Stimulated activated CD4-positive, alpha-beta T cell treated with anti-CD3 and anti-CD28 coated beads, Interleukin-12 subunit alpha, Interleukin-12 subunit beta, amount 100 ng/mL, for 4 hours (primary cell): ENCODE measurements around the gene USP9Y.

Experiments used
- DNase-seq: peaks from one replicate; pipeline ENCODE4 v3.0.0-alpha.2; 2020

Gene USP9Y

DNA sequence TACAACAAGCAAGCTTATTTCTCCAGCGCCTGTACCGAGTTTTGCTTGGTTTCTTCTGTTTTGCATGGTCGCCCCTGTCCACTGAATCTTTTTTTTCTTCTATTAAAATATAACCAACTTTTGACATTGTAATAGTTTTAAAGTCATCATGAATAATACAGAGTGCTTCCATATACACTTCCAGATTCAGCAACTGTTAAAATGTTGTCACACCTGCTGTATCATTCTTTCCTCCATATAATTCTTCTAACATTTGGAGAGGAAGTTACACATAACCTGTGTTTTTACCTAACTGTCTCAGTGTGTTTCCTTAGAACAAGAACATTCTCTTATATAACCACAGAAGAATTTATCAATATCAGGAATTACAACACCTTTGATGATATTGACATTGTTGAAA, 83.5 kb downstream of the USP9Y start:
- no peak for DNase-seq

DNA sequence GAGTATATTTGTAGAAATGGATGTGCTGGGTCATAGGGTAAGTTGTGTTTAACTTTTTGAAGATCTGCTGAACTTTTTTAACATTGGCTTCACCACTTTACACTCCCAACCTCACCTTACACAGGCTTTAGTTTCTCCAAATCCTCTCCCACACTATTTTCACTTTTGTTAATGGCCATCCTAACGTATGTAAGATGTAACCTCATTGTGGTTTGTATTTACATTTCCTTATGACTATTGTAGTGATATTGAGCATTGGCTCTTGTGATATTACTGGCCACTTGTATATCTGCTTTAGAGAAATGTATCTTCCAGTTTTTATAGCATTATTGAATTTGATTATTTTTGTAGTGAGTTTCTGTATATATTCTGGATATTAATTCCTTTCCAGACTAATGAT, 93.0 kb downstream of the USP9Y start:
- no peak for DNase-seq

DNA sequence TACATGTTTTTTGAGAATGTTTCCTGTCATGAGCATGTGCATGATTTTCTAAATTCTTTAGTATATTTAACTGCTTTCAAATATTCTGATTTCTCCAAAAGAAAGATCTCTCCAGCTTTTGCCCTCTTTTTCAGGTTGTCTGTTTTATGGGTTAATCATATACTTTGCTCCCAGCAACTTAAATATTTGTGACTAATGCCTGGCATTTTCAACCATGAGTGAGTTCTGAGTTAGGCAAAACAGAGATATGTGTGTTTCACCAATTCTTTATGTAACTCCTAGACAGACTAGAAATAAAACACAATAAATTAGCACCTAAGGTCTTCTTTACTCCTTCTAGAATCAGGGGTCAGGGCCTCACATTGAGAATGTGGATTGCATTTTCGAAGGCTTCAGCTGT, 107.0 kb downstream of the USP9Y start:
- DNase-seq: no peak

DNA sequence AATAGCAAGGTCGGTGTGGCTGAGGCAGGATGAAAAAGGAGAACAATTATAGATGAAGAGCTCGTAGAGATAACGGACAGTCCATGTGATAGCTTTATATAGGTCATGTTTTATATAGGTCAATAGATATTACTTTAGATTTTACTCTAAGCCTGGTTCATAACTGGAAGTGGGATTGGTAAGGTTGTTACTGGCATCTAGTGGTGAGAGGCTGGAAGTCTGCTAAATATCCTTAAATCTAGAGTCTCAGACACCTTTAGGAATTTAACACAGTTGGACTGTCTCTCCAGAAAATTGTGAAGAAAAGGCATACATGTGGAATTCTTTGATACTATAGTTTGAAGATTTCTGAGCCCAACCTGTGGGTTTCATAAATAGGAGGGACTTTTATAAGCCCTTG, 108.0 kb downstream of the USP9Y start:
- no peak for DNase-seq

DNA sequence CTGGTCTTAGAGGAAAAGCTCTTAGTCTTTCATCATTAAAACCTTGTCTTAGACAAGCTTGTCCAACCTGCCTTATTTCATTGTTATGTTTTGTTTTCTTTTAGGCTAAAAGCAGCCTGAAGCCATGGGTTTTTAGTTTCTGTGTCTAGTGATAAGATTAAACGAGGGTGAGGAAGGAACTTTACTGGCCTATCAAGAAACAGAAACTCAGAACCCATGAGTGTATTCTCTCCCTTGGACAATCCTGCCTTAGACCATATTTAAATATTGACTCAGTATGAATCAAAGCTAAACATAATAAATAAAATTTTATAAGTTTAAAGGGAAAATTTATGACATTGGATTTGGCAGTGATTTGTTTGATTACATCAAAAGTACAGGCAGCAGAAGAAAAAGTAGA, 122.4 kb downstream of the USP9Y start:
- no peak for DNase-seq

DNA sequence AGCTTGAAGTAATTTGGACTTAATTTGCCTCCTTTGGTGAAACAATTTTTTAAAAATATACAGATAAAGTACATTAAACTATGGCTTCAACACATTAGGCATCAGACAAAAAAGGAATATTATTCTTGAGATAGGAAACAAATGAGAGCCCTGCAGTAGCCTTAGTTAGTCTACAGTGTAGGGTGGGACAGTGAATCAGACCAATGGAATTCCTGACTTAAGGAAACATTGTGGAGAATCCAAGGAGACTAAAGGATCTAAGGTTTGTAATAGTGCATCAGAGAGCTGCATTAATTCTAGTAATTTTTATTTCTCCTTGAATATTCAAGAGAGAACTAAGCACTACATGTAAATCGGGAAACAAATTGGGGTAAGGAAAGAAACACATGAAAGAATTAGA, 125.8 kb downstream of the USP9Y start:
- DNase-seq: no peak

DNA sequence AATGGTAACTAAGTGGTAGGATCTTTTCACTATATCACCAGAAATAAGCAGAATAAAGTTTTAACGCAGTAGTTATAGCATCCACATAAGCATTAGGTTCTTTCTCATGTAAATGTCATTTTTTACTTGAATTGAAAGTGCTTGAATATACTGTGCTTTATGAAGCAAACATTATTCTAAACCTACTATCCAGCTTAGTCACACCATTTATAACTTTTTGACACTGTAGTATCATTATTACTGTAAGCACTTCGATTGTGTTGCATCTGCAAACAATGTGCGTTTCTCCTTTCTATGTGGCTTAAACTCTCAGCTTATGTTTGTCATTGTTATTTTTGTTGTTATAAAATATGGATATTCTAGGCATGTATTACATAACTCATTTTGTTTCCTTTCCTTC, 132.3 kb downstream of the USP9Y start:
- no peak for DNase-seq

DNA sequence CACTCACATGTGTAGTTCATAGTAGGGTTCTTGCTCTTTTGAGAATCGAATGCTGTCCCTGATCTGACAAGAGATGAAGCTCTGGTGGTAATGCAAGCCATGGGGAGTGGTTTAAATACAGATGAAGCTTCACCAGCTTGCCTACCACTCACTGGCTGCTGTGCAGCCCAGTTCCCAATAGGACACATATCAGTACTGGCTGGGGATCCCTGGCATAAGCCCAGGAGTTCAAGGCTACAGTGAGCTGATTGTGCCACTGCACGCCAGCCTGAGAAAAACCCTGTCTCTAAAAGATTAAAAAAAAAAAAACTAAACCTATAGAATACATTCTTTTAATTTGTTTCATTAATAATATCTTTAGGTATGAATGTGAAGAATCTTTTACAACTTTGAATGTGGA, 136.5 kb downstream of the USP9Y start:
- DNase-seq: no peak

DNA sequence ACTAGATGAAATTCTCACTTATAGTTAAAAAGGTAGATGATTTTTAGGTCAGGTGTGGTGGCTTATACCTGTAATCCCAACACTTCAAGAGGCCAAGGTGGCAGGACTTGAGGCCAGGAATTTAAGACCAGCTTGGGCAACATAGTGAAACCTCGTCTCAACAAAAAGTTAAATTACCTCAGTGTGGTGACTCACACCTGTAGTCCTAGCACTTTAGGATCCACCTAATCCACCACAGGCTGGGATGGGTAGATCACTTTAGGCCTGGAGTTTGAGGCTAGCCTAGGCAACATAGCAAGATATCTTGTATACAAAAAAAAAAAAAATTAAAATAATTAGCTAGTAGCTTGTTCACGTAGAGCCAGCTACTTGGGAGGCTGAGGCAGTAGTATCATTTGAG, 140.3 kb downstream of the USP9Y start:
- DNase-seq: no peak

DNA sequence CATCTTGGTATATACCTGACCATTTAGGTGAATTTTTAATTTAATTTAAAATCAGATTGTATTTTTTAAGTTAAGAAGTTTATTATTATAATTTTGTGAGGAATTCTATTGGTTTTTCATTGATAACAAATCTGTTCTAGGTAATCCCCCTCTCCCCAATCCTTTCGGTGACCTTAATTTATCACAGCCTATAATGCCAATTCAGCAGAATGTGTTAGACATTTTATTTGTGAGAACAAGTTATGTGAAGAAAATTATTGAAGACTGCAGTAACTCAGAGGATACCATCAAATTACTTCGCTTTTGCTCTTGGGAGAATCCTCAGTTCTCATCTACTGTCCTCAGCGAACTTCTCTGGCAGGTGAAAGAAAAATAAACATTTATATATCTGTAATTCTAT, 145.8 kb downstream of the USP9Y start:
- no peak for DNase-seq

DNA sequence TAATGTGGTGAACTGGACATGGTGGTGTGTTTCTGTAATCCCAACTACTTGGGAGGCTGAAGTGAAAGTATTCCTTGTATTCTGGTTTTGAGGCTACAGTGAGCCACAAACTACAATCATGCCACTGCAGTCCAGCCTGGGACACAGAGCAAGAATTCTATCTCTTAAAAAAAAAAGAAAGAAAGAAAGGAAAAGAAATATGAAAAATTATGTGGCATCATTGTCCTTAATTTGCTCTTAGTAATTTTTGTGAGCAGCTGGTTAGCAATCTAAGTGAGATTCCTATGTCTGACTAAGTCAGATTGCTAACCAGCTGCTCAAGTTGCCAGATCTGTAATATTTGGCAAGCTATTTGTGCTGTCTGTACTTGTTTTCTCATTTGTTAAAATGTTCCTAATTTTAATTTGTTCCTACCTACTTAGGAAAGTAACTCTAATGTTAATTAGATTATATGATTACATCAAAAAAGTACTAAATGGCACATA, 154.8 kb downstream of the USP9Y start:
- no peak for DNase-seq

DNA sequence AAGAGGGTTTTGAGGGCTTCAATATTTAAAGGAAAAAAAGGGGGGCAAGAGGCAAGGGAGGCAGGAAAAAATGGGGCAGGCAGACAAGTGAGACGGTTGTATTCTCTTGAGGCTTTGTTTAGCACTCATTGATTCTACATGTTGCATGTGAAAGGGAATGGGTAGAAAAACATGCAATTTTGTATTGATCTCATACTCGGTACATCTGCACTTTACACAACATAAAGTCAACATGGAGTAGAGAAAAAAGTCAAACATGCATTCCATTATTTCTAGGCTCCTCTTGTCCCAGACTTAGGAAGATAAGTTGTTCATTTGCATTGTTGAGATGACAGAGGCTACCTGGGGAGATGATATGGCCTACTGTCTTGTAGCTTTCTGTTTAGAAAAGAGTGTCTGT, 166.9 kb downstream of the USP9Y start:
- no peak for DNase-seq

DNA sequence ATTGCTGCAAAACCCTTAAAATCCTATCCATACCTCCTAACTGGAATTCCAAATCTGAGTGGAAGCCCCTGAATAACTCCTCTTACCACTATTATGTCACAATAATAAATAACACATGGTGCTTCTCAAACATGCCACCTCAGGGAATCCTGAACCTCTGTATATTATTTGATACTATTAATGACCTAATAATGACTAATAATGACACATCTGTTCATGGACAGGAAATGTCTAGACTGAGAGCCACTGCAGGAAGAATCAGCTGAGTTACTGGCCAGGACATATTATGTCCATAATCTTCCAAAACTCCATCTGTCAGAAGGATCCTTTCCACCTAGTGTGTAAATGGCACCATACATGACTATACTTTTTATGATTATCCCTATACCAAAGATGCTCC, 195.9 kb downstream of the USP9Y start:
- DNase-seq: no peak

DNA sequence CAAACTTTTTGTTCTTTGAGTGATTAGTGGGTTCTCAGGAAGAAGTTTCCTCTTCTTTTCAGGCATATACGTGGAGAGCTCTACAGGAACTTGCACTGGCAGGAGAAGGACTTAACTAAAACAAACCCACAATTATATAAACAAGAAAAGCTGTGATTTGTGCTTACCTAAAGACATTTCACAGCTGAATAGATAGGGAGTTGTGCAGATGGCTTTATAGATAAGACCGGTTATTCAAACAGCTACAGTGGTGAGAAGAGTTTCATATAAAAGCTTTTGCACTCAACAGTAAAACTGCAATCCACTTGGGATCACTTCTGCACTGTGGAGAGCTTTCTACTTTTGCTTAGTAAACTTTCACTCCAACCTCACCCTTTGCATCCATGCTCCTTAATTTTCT, 197.6 kb downstream of the USP9Y start:
- DNase-seq: no peak

DNA sequence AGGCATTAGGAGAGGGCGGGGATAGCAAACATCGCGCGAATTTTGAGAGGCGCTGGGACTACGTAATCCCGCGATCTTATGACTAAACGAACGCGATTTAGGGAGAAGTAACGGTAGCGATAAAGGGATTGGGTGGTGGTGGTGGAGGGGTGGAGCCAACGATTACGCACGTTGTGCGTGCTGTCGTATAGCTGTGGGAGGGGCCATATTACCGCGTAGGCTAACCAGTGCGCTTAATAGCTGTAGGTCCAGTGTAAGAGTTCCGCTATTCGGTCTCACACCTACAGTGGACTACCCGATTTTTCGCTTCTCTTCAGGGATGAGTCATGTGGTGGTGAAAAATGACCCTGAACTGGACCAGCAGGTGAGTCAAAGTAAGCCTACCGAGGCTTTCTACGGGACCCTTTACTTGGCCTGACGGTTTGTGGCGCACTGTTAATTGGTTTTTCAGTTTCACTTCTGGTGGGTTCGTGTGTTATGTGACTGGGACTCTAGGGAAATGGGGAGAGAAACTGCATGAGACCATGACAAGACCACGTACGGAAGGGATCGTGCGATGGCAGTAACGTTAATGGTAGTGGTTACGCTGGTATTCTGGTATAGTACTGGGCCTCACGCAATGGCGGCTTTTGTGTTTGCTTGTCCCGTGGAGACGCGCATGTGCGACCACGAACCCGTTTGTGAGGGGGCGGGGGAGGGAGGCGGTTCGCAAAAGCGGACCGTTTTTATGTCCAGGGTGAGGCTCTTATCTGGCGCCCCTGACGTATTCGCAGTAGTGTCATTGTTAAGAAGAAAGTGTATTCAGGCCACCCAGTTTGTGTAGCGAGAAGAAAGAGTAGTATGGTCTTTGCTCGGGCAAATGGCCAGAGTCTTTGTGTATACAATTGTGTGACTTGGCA, 203.8 kb downstream of the USP9Y start, which contains the start of gene DDX3Y:
Gene DDX3Y (plus strand): TSS at position 251 of the 899 bp plus-strand sequence. CDS start 69 bp downstream, at position 320.
- peak; percentile 66 for DNase-seq

DNA sequence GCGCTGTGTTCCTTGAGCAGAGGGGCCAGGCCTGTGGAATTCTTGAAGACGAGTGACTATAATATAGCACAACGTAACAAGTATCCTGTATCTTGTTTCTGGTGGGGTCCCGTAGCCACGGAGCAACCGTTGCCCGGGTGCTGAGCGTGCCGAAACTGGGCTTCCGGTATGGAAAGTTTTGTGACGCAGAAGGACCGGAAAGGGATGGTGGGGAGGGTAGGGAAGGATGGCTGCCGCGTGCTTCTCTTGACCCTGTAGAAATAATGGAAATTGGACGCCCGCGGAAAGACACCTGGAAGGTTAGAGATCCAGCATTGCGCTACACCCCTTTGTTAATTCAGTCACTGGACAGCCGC, 204.5 kb downstream of the USP9Y start:
- DNase-seq: peak; percentile 54

DNA sequence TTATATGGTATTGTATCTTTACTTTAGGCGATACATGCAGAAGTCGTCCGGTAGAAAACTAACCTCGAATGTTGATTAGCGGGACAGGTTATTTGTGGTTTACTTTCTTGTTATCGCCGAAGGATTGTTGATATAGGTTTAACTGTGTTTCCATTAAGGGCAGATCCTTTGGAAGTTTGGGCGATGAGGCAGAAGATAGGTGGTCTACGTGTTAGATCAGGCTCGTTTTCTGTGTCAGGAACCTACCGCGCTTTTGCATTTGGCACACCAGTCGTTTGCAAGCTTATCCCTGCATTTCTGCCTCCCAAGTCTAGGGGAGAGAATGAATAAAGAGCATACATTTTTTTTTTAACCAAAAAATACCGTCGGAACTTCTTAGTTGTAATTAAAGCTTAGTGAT, 204.9 kb downstream of the USP9Y start:
- DNase-seq: no peak
